HG02678 (cell line): ENCODE measurements around the gene SRGAP1.
"Not testable (repeated sequence)": the region's sequence is repeated elsewhere in the genome, so short reads cannot be mapped to it uniquely, and the experiment has no call there.

Experiments used
- ATAC-seq: cut with Tn5 transposase; IDR thresholded peaks from one replicate; pipeline ENCODE4 v1.9.1; 2021; ENCODE audit warnings: mild to moderate bottlenecking, moderate library complexity; ENCODE audit not compliant: unreplicated experiment

Gene SRGAP1

DNA sequence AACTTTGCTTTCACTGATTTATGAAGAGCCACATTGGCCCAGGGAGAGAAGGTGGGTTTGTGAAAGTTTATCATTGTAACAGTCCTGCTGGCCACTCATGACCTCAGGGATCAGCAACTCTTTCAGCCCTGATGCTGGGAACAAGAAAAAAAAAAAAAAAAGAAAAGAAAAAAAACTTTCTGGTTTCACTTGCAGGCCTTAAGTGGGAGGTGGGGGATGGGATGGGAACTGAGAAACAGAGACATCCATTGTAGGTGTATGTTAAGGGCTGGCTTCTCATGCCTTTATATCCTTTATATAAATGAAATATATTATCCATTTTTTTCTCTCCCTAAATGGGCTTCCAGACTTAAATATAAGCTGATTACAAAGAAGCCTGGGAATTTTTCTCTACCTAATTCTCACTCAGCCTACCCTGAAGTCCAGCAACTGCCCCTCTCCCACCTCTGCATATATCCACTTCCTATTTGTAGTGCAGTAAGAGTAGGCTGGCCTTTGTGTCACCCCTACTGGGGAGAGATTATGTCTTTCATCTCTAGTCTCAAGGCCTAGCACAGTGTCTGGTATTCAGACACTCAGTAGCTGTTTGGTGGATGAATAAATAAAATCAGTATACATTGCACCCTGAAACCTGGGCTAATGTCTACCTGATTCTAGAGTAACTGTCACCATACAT lies 190.5 kb downstream of the SRGAP1 start:
- peak; percentile 51 for ATAC-seq

DNA sequence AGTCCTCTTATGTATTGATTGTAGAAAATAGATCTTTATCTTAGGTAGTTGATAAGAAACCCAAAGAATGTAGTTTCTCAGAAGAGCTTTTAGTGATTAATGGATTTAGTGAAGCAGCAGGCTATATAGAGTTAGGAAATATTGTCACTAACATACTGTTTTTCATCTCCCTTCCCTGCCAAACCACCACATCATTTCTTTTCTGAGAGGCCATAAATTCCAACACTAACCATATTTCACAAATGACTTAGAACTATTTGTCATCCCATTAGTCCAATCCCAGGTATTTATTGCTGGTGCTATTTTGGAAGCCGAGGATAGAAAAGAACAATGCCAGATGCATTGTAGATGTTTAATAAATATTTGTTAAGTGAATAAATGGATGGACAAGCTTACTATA lies 191.9 kb downstream of the SRGAP1 start:
- no peak for ATAC-seq

DNA sequence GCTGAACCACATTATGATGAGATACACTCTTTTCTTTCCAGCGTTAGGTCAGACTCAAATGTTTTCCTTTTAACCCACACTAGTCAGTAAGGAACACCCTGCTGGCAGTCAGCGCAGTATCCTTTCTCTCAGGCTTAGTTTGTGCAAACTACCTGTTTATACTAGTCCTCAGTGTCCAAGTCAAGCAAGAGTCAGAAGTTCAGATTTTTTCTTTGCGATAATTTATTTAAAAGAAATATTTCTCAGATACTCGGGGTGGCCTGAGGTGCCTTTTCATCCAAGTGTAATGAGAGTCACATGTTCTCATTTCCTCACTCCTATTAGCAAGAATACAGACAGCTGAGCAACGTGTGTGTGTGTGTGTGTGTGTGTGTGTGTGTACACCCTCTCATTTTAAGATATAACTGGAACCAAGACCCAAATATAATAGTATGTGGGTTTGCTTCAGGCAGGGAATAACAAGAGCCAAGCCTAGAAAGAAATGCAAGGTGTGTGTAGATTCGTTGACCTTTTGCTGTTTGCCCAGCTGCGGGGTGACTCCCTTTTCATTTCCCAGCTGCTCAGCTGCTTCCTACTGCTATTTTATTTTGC lies 194.9 kb downstream of the SRGAP1 start:
- ATAC-seq: no peak

DNA sequence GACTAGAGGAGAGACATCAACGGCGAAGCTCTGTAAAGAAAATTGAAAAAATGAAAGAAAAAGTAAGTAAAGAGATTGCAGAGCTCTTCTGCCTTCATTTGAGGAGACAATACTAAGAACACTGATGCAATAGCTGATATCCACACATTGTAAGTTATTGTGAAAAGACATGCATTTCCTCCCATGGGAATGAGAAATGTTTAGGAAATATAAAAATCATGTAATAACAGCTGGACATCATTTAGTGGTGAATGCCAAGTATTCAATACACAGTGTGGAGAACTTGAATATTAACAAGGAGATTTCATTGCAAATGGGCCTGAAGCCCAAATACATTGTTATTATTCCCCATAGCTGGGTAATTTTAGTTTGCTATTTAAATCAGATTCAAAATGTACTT lies 198.4 kb downstream of the SRGAP1 start:
- no peak for ATAC-seq

DNA sequence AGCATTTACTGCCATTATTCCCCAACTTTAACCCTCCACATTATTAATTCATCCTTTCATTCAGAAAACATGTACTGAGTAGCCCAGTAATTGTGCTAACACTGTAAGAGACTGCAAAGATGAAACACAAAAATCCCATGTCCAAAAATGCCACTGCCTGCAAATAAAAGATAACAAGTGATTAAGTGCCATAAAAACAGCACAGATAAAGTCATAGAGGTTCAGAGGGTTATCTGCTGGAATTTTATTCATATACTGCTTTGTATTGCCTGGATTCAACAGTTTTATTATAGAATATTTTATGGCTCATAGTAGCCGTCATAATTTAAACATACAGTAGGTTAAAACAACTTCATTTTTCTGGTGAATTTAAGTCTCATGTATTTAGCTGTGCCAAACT lies 199.7 kb downstream of the SRGAP1 start:
- no peak for ATAC-seq

DNA sequence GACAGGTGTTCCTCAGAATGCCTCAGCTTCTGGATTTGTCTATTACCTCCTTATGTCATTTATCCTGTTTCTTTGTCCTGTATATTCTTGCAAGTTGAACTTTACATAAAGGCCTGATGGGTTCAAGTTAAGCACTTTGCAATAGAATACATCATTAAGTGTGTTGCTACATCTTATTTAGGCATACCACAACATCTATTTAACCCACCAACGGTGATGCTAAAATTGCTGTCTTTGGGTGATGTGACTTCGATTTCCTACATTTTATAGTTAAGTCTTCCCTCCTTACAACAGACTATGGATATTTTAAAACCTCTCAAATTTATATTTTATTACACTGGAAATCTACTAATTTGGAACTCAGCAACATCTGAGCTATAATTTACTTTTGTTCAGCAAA lies 206.6 kb downstream of the SRGAP1 start:
- no peak for ATAC-seq

DNA sequence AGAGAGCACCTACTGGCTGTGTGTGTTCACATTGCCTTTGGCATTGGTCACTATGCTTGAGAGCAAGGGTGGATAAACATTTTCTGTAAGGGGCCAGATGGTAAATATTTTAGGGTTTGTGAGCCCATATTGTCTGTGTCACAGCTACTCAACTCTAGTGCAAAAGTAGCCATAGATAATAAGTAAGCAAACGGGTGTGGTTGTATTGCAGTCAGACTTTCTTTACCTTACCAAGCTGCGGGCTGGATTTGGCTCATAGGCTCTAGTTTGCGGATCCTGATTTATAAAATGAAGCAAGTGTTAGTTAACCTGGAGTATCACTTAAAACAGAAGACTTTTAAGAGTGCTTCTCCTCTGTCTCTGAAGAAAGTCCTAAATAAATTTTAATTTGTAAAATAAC lies 208.6 kb downstream of the SRGAP1 start:
- ATAC-seq: no peak

DNA sequence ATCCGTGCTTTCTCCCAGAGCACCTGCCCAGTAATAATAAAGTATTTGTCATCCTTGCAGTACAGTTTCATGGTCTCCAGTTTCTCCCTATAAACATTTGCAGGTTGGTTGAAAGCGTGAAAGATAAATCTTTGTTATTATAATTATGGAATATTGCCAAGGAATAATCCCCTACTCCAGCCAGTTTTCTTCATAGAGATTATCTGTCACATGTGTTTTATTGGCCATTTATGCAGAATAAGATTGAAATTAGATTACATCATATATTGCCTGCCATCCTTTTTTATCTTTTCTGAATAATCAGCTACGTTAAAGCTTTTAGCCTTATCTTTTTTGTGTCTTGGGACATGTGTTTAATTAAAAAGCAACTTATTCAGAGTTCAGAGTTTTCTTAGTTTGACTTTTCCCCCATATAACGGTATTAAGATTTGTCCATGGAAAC lies 209.6 kb downstream of the SRGAP1 start:
- no peak for ATAC-seq

DNA sequence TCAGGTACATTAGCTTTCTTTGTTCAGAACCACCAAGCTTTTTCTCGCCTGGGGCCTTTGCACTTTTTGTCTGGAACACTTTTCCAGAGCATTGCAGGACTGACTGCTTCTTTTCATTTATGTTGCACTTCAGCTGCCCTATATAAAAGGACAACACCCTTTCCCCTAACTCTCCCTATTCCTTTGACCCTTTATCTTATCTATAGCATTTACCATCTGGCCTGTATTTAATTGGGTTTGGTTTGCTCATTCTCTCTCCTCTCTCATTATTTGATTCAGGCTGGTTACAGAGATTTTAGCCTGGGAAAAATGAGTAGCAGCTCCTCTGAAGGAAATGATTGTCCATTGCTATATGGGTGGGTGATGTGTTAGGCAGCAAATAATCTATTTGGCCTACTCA lies 212.2 kb downstream of the SRGAP1 start:
- ATAC-seq: no peak

DNA sequence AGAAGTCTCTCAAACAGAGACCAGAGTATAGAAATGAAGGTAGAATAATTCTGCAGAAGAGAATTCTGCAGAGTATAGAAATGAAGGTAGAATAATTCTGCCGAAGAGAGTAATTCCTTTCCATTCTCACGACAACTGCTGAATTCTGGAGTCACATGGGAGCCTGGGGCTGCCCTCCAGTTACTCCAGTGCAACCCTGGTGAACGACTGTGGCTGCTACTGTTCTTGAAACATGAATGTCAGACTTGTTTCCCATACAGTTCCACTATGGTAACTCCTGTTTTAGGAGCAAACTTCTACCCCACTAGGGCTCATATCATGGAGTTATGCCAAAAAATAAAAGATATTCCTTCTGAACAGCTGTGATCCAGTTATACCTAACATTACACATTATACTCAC lies 213.2 kb downstream of the SRGAP1 start:
- no peak for ATAC-seq

DNA sequence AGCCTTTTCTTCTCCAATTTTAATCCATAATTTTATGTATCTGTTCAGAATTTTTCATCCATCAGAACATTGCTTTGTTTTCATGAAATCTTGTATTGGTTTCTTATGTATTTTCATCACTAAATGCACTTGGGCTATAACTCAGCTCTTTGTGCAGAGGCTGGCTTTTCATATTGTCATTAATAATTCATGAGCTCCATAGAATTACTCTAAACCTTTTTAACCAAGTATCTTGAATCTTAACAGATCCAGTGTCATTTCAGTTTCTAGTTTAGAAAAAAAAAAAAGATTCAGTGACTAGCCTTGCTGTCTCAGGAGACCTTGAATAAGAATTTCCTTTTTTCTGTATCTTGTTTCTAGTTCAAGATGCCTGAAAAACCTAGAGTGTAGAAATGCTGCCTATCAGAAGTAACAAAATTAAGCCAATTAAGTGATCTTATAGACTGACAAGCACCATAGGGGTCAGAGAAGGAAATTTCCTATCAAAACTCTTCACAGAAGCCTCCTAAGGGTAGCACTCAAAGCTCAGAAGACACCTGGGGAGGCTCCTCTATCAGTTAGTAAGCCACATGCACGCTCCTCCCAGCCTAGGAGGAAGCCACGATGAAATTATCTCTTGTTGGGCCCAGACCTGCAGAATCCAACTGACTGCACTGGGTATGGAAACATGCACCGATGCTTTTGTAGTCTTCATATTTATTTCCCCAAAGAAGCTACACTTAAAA lies 214.2 kb downstream of the SRGAP1 start:
- no peak for ATAC-seq

DNA sequence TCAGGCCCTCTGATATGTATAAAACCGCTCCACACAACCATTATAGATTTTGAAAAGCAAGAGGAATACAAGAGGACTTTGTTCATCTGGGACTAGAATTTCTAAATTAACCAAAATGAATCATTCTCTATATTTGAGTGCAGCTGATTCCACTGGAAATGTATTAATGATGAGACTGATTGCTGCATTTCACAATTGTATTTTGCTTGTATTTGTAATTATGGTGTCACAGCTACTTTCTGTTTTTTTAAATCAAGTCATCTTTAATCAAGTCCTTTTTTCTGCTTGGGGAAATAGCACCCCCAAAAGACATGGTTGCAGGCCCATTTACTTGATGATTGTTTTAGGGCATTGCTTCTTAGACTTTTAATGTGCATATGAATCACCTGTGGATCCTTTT lies 215.2 kb downstream of the SRGAP1 start:
- ATAC-seq: no peak

DNA sequence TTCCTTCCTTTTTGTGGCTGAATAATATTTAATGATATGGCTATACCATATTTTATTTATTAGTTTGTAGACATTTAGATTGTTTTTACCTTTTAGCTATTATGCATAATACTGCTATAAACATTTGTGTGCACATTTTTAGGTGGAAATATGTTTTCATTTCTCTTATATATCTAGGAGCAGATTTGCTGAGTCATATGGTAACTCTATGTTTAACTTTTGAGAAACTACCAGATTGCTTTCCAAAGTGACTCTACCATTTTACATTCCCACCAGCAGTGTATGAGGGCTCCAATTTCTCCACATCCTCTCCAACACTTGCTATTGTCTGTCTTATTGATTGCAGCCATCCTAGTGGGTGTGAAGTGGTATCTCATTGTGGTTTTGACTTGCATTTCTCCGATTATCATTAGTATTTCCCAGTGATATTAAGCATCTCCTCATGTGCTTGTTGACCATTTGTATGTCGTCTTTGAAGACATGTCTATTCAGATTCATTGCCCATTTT lies 217.4 kb downstream of the SRGAP1 start:
- no peak for ATAC-seq

DNA sequence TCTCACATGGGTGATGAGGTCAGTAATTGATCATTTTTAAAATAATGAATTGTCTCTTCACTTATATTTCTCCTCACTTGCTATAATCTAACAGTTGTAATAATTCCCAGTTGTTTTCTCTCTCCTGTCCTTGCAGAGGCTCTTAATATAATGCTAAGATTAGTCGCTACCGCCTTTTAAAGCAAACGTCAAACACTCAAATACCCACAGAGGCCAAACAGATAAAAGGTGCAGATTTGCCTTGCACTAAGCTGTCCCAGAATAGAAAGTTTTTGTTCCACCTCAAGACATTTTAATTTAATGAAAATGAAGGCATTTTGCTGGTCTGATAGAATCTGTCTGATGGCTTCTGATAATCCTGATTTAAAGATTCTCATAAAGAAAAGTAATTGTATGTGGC lies 218.6 kb downstream of the SRGAP1 start:
- ATAC-seq: no peak

DNA sequence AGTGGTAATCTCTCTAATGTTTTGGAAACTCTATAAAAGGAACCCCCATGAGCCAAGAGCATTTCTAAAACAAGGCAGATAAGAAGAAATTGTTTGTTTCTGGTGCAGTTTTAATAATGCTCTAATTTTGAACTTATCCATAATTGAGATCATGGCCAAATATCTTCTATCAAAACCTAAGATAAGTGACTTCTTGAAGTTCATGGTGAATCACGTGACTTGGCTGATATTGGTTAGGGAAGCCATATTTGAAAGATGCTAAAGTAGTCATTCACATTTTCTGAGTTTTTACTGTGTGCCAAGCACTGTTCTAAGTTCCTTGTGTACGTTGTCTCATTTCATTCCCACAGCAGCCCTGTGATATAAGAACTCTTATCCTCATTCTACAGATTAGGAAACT lies 219.7 kb downstream of the SRGAP1 start:
- no peak for ATAC-seq

DNA sequence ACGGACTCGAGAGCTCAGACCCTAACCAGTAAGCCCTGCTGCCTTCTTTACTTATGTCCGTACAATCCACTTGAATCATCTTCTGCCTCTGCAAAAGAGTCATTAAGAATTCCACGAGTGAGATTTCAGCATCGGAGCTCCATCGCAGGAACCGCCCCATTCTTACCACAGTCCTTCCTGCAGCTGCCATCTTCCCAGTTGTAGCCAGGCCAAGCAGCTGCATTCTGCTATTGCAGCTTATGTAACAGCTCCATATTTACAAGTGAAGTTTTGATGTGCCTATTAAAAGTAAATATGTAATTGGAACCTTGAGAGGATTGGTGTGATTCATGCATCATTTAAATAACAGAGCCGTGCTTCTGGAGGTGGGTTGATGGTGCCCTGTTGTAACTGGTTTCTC lies 220.2 kb downstream of the SRGAP1 start:
- ATAC-seq: no peak

DNA sequence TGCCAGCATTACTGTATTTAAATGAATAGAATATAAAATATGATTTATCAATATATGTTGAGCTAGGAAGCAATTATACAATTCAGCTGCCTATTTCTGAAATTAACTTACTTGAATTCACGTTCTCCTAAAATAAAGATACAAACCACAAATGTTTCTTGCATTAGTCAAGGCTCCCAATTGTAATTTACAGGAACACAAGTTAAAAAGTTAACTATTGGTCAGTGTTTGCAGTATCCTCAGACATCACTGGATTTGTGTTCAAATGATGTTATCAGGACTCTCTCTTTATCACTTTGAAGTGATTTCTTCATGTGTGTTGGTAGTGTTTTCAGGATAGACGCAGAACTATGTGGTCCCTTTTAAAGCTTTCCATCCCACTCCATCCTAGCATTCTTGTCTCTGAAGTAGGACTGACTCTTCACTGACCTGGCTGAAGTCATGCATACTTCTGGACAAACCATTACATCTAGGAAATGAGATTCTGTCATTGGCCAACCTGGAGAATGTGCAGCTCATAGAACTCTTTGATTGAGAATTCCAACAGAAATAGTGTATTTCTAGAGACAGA lies 221.5 kb downstream of the SRGAP1 start:
- ATAC-seq: no peak

DNA sequence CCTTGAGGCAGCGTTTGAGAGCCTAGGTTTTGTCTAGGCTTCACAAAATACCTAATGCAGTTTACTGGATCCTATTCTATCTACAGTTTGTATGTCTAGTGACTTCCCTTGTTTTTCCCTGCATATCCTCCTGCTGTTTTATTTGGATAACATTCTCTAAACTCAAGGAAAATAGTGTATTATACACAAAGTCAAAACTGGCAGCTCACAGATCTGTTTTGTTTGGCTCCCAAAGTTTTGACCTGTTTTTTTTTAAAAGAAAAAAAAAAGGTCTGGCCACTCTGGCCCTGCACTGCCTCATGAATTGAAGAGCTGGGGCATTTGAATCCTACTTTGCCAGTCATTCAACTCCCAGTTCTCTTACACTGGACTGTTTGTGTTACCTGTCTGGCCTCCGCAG lies 222.3 kb downstream of the SRGAP1 start:
- no peak for ATAC-seq

DNA sequence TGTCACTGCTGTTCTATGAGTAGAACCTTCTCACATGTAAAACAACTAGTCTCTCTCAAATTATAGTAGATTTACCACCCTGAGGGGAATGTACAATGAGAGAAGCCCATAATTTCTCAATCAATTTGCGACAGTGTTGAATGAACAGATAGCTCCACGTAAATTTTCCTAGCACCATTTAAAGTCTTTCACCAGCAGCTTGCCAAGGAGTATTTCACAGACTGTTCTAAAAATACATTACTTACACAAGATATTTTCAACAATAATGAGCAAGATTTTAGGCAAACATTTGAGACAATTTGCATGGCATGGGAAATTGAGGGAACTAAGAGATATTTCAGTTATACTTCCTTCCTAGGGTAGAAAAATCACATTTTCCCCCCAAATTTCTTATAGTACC lies 226.0 kb downstream of the SRGAP1 start:
- no peak for ATAC-seq

DNA sequence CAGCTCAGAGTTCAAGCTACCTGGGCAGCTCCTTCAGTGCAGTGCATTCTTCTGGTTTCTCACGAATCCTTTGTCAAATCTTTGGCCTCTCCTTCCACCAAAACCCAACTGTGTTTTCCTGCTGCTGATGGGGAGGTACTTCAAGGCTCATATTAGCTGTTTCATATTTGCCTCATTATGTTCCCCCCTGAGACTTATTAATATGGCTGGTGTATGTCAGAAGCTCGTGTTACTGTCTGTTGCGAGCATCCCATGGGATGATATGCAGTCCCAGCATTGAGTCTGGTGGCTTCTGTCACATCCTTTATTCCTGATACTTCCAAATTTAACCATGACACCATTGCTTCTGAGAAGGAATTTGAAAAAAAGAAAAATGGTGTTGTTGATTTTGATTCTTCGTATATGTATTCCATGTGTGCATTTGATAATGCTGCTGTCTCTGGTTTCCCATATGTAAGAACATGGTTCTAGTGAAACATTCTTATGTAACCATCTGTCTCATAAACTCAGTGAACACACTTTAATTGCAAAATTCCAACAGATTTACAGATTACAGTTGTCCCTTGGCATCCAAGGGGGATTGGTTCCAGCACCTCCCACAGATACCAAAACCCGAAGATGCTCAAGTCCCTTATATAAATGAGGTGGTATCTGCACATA lies 228.5 kb downstream of the SRGAP1 start:
- no peak for ATAC-seq

DNA sequence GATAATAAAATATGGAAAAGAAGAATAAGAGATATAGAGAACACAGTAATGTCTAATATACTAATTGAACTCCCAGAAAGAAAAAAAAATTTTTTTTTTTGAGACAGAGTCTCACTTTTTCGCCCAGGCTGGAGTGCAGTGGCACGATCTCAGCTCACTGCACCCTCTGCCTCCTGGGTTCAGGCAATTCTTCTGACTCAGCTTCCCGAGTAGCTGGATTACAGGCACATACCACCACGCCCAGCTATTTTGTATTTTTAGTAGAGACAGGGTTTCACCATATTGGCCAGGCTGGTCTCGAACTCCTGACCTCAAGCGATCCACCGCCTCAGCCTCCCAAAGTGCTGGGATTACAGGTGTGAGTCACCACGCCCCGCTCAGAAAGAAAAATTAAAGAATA lies 232.1 kb downstream of the SRGAP1 start:
- not testable (repeated sequence) for ATAC-seq
